Measurements from ENCODE around the gene SFI1.
"Not testable (repeated sequence)": the region's sequence is repeated elsewhere in the genome, so short reads cannot be mapped to it uniquely, and the experiment has no call there.

SFI1 gene

GRCh38 chr22:31584804-31585160, 88.4 kb downstream of the SFI1 start:
- no peak overlapping the region for H3K4me3 ChIP-seq (ENCODE audit: low read length)
- no peak for TF ChIP-seq ZNF274 (IDR thresholded peaks at IDR 0.05; ENCODE audit: low read depth, low read length)

GRCh38 chr22:31585161-31585859, 89.0 kb downstream of the SFI1 start:
- H3K4me3 ChIP-seq (ENCODE audit: low read length) = no peak overlapping the region
- no peak for TF ChIP-seq ZNF274 (IDR thresholded peaks at IDR 0.05; ENCODE audit: low read depth, low read length)

GRCh38 chr22:31586137-31586920, 90.0 kb downstream of the SFI1 start:
- TF ChIP-seq ZNF274 (IDR thresholded peaks at IDR 0.05; ENCODE audit: low read depth, low read length) = no peak
- no peak overlapping the region for H3K4me3 ChIP-seq (ENCODE audit: low read length)

- no peak for TF ChIP-seq ZNF274 (IDR thresholded peaks at IDR 0.05; ENCODE audit: low read depth, low read length)
- no peak overlapping the region for H3K4me3 ChIP-seq (ENCODE audit: low read length)
Measured at GRCh38 chr22:31588970-31589675, 92.8 kb downstream of the SFI1 start.

GRCh38 chr22:31590161-31590560, 93.8 kb downstream of the SFI1 start:
- not testable (repeated sequence) for H3K4me3 ChIP-seq (ENCODE audit: low read length)

- no peak overlapping the region for H3K4me3 ChIP-seq (ENCODE audit: low read length)
- TF ChIP-seq ZNF274 (IDR thresholded peaks at IDR 0.05; ENCODE audit: low read depth, low read length) = no peak
Measured at GRCh38 chr22:31595271-31595670, 98.9 kb downstream of the SFI1 start.

- no peak overlapping the region for H3K4me3 ChIP-seq (ENCODE audit: low read length)
- TF ChIP-seq ZNF274 (IDR thresholded peaks at IDR 0.05; ENCODE audit: low read depth, low read length) = no peak
Measured at GRCh38 chr22:31602259-31602952, 106.1 kb downstream of the SFI1 start.

- H3K4me3 ChIP-seq (ENCODE audit: low read length) = no peak overlapping the region
- no peak for TF ChIP-seq ZNF274 (IDR thresholded peaks at IDR 0.05; ENCODE audit: low read depth, low read length)
Measured at GRCh38 chr22:31603081-31603525, 106.8 kb downstream of the SFI1 start.

- no peak for TF ChIP-seq ZNF274 (IDR thresholded peaks at IDR 0.05; ENCODE audit: low read depth, low read length)
Measured at GRCh38 chr22:31603574-31603973, 107.2 kb downstream of the SFI1 start.

GRCh38 chr22:31604137-31604705, 107.9 kb downstream of the SFI1 start:
- no peak for TF ChIP-seq ZNF274 (IDR thresholded peaks at IDR 0.05; ENCODE audit: low read depth, low read length)

More at GRCh38 chr22:31603574-31603973, 107.2 kb downstream of the SFI1 start:
- no peak overlapping the region for H3K4me3 ChIP-seq (ENCODE audit: low read length)

GRCh38 chr22:31604746-31605705, 108.7 kb downstream of the SFI1 start:
- TF ChIP-seq ZNF274 (IDR thresholded peaks at IDR 0.05; ENCODE audit: low read depth, low read length) = no peak
- no peak overlapping the region for H3K4me3 ChIP-seq (ENCODE audit: low read length)

More at GRCh38 chr22:31604137-31604705, 107.9 kb downstream of the SFI1 start:
- no peak overlapping the region for H3K4me3 ChIP-seq (ENCODE audit: low read length)

GRCh38 chr22:31605851-31606585, 109.7 kb downstream of the SFI1 start:
- no peak for TF ChIP-seq ZNF274 (IDR thresholded peaks at IDR 0.05; ENCODE audit: low read depth, low read length)
- H3K4me3 ChIP-seq (ENCODE audit: low read length) = no peak overlapping the region
